HG02763 (cell line): ENCODE data around the gene MACROD2.

Experiments used
- ATAC-seq: cut with Tn5 transposase; IDR thresholded peaks from one replicate; pipeline ENCODE4 v1.9.1; 2021; ENCODE audit warnings: mild to moderate bottlenecking, moderate library complexity; ENCODE audit not compliant: unreplicated experiment

Gene MACROD2

GRCh38 chr20:15288106-15288505 lies 1292.8 kb downstream of the MACROD2 start:
- no peak for ATAC-seq

- ATAC-seq: no peak
Observed at GRCh38 chr20:15289337-15289736, 1294.0 kb downstream of the MACROD2 start.

- no peak for ATAC-seq
Observed at GRCh38 chr20:15292405-15292804, 1297.1 kb downstream of the MACROD2 start.

GRCh38 chr20:15296422-15296821 lies 1301.1 kb downstream of the MACROD2 start:
- no peak for ATAC-seq

GRCh38 chr20:15297059-15297875 lies 1302.0 kb downstream of the MACROD2 start:
- ATAC-seq: no peak

DNA sequence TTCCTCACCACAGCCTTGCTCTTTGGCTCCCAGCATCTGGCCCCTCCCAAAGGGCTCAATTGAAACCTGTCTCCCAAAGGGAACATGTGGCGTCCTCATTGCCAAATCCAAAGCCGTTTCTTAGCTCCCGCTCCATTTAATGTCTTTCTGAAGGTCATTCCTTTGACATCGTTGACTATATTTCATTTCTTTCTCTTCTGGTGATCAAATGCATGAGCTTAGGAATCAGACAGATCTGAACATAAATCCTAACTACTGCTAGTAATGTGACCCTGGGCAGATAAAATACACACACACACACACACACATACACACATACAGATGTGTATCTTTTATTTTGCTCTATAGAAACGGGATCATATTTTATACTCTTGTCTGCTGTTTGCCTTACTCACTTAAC lies 1306.8 kb downstream of the MACROD2 start:
- ATAC-seq: no peak

DNA sequence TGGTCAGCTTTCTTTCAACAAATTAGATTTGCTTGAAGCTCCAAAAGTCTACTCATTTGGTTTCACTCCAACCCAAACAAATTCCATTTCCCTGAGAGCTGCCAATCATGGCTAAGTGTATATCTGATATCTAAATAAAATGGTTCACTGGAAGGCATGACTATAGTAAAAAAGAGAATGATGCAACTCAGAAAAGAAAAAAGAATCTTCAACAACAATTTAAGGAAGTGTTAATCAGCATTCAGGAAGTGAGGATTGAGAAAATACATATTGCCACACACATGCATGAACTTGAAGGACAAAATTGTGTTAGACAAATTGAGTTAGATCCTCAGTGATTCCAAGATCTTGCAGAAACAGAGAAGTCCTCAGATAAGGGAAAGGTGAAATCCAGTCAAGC lies 1315.0 kb downstream of the MACROD2 start:
- ATAC-seq: no peak

DNA sequence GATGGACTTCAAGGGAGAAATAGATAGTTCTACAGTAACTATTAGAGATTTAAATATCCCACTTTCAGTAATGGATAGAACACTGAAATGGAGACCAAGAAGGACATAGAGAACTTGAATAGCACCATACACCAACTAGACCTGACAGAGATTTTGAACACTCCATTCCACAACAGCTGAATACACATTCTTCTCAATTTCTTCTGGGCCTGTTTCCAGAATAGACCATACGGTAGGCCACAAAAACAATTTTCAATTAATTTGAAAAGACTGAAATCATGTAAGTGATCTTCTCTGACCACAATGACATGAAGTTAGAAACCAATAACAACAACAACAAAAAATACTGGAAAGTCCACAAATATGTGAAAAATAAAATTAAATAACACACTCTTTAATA lies 1321.2 kb downstream of the MACROD2 start:
- ATAC-seq: no peak

DNA sequence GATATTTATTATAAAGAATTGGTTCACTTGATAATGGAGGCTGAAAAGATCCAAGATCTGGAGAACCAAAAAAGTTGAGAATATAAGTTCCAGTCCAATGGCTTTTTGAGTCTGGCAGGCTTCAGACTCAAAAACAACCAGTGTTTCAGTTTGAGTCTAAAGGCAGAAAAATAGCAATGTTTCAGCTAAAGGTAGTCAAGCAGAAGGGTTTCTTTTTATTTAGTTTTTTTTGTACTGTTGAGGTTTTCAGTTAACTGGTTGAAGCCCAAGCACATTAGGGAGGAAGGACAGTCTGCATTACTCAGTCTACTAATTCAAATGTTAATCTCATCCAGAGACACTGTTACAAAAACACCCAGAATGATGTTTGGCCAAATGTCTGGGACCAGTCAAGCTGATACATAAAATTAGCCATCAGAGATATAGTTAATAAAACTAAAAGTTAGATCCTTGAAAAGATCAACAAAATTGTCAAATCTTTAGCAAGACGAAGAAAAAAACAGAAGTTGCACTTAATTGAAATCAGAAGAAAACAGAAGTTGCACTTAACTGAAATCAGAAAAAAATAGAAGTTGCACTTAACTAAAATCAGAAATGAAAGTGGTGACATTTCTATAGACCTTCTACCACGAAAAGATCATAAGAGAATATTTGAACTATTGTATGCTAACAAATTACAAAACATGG lies 1322.4 kb downstream of the MACROD2 start:
- ATAC-seq: peak; percentile 77

- no peak for ATAC-seq
Observed at GRCh38 chr20:15318682-15319081, 1323.4 kb downstream of the MACROD2 start.

GRCh38 chr20:15319439-15319838 lies 1324.1 kb downstream of the MACROD2 start:
- ATAC-seq: no peak

DNA sequence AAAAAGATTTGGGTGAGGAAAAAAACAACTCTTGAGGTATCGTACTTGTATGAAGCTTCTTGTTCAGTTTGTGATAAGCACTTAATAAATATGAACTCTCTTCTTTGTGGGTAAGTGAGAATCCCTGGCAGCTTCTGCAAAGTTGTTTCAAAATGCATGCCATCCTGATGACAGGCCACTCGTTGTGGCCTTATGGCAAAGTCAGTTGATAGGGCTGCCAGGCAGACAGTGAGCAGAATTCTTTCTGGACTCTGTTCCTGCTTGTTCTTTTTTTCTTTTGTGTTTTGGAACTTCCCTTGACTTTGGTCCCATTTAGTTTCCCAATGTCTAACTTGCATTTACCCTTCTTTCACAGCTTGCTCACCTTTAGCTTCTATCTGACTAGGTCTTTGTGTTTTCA lies 1325.6 kb downstream of the MACROD2 start:
- ATAC-seq: no peak

DNA sequence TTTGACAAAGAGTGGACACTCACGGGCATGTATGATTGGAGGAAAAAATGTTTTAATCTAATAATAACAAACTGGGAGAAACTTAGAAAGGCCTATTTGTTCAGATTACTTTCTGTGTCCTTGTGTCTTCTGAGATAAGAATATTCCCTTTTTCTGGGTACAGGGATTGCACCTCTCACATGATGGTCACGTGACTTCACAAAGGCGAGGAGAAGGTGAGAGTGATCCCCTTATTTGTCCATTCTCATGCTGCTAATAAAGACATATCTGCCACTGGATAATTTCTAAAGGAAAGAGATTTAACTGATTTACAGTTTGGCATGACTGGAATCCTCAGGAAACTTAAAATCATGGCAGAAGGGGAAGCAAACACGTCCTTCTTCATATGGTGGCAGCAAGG lies 1331.8 kb downstream of the MACROD2 start:
- ATAC-seq: no peak

DNA sequence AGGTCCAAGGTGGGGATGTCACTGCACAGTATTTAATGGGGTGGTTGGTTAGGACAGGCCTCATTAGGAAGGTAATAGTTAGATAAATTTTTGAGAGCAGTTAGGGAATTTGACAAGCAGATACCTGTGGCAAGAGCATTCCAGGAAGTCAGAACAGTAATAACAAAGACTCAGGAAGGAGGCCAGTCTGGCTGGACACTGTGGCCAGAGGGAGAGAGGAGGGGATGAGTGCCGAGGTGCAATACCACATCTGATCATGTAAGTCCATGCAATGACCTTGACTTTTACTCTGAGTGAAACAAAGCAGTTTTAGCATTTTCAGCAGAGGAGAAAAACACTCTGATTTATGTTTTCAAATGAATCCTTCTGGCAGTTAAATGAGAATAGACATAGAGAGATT lies 1332.8 kb downstream of the MACROD2 start:
- no peak for ATAC-seq

- ATAC-seq: peak; percentile 70
Observed at GRCh38 chr20:15332711-15333160, 1337.4 kb downstream of the MACROD2 start.

DNA sequence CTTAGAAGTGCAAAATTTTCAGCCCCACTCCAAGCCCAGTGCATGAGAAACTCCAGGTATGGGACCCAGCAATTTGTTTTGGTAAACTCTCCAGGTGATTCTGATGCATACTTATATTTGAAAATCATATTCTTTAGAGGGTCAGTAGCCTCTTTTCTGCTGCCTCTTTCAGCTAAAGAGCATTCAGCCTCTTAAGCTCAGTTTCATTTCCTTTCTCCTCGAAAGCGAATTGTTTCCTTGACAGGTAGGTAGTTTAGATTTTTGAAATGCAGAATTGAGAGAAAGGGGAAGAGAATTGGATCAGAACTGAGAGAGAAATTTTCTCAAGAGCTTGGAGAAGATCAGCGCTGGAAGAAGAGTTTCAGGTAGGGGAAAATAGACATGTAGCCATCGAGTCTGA lies 1337.9 kb downstream of the MACROD2 start:
- peak; percentile 45 for ATAC-seq

DNA sequence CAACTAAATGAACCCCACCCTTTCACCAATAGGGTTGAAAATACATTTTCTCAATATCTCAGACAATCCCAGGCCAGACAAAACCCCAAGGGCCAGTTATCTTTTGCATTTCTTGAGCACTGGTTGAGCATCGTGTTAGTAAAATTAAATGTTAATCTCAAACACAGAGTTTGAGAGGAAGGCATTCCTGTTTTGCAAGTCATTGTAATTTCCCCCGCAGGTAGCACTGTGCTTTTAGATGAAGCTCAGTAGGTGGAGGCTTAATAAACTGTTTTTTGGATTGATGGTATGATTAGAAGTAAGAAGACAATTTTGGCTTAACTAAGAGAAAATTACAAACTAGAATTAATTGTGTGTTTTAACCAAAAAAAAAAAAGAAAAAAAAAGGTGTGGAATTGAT lies 1340.7 kb downstream of the MACROD2 start:
- ATAC-seq: no peak

DNA sequence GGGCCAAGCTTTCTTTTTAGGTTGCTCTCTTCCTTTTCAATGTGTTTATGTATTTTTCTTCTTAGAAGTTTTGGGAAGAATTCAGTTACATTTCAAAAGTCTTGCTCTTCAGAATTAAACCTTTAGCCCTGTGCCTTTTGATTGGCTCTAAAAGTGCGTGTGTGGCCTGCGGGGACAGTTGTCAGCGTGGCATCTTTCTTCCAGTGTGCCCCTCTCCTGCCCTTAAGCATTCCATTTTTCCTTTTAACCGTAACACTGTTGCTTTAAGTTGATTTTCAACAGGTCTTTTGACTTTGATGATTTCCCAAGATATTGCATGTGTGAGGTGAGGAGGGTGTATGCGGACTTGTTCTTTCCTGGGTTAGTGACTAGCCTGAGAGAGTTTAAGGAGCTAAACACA lies 1341.2 kb downstream of the MACROD2 start:
- no peak for ATAC-seq

DNA sequence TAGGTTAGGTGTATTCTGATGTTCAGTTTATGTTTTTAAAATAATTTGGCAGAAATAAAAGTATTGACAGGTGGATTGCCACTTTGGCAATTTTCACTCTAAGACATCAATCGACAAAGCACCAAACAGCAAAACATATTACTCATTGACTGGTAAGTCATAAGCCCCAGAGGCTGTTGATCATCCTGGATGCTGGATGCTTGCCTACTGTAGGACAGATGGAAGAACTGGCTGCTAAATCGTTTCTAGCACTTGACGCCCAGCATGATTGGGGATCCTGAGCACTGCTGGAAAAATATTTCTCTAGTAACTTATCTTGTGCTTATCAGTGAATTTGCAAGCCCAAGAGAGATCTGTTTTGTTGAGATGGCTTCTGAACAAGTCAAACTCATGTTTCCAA lies 1343.9 kb downstream of the MACROD2 start:
- ATAC-seq: no peak

DNA sequence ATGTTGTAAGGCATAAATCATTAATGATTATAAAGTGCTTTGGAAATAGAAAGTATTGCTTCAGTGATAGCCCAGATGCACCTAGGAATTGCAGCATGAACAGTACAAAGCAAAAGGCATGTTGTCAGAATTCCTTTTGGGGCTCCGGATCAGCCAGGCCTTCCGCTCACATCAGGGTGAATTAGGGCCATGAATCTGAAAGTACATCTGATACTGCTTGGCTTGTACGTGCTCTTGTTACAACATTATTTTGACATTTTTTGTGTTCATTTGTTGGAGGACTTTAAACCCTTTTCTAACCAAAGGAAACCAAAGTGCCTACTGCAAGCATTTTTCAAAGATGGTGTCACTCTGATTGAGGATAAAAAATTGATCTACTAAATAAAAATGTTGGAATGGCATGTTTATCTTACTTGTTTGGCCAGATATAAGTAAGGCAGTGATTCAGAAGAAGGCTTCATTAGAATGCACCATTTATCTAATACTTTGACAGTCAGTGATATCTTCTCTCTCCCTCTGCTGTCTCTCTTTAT lies 1347.7 kb downstream of the MACROD2 start:
- ATAC-seq: no peak

GRCh38 chr20:15345287-15345686 lies 1350.0 kb downstream of the MACROD2 start:
- ATAC-seq: no peak

DNA sequence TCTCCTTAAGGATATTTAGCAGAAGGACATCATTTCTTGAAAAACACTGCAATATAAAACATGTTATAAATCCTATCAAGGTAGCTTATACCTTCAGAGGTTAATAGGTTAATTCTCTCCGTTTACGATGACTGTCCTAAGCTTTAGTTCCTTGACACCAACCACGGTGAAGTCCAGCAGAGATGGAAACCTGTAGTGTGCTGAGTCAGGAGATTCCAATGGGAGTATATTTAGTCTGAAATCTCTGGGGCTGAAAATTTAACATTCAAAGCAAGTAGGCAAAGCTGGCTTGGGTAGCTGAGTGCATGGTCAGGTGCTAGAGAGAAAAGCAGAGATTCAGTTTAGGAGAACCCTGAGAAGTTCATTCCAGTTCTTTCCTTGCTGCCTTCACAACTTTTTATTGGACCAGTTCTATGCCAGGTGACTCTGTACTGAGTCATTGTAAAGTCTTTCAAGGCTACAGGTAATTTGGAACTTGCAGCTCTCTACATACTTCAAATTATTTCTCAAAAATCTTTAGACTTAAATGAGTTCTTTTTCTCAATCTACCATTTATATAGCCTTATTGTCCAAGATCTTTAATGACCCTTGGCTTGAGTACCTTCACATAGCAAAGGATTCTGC lies 1351.5 kb downstream of the MACROD2 start:
- no peak for ATAC-seq
